ENCODE measurements around the gene MEIS2. TPM values are rescaled to one million over a fixed set of nuclear protein-coding genes. Genes with fewer than 3 reads are reported as not detected.

Gene MEIS2
- total RNA-seq, result 10 to 100 TPM; 27.7 to 73.7 (median 47.7) TPM
- polyA plus RNA-seq, result 10 to 100 TPM; 35.0 to 49.8 TPM
- long read RNA-seq, donor 1, full-length matches to known transcripts, result 6 of 81 reads
- long read RNA-seq, donor 1, partial matches to known transcripts, result 54 of 81 reads
- long read RNA-seq, donor 1, other reads (novel, unspliced or antisense), result 21 of 81 reads
- long read RNA-seq, donor 2, partial matches to known transcripts, result 0 of 4 reads
- long read RNA-seq, donor 2, other reads (novel, unspliced or antisense), result 0 of 4 reads
- long read RNA-seq, donor 3, partial matches to known transcripts, result 9 of 28 reads
- long read RNA-seq, donor 3, other reads (novel, unspliced or antisense), result 15 of 28 reads

DNA sequence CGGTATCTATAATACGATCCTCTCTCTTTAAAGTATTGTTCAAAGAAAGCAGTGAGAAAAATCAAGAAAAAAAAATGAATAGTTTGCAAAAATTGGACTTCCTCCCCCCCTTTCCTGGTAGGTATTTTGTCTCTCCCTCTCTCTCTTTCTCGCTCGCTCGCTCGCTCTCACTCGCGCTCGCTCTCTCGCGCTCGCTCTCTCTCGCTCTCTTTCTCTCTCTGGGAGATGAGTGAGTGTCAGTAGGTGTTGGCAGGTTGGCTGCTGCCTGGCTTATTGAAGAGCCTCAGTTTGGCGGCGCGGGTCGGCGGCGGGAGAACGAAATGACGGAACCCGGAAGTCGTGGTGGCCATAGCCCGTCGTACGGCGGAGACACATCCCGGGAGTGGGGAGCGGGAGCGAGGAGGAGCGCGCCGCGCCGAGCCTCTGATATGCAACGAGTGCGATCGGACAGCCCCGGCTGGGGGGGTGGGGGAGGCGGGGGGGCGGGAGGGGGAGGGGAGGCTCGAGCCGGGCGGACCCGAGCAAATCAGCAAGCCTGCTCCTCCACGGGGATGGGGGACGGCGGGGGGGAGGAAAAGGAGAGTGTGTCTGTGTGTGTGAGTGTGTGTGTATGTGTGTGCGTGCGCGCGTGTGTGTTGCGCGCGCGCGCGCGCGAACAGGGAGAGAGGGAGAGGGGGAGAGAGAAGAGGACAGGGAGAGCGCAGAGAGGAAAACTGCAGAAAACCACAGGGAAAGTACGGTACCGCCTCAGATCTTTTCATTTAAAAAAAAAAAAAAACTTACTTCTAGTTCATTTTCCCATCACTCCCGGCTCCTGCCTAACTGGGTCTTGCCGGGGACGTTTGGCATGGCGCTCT, at the start of gene MEIS2:
TSS of gene MEIS2 (minus strand) at position 441 of the 857 bp plus-strand sequence. CDS start 1,083 bp downstream, outside the sequence.
- Histone ChIP-seq H3K9me3 (no peaks in the 10 kb centered on the region), H3K4me3 (peak within 1 kb of the TSS; percentile 81), H3K27ac (peak within 1 kb of the TSS; percentile 91 to 94), H3K36me3 (no peaks in the 10 kb centered on the region), H3K27me3 (no peaks in the 10 kb centered on the region), H3K4me1 (ENCODE audit: insufficient read depth) (peaks cover 2% of the 10 kb centered on the region)
- intact Hi-C loops (cut with DNase I), result loop anchor here in 3 of 4 donors (5.0 to 10.0 kb wide), 3 partner anchors 83 to 1152 kb away; partner anchors contain the start of gene SPRED1 (in 1 of the 3)
- peak; percentile 94 to 95 (median 95) for DNase-seq
- TF ChIP-seq CTCF (IDR thresholded peaks at IDR 0.05) (peak in 1 of 3 donors; percentile 20), POLR2A (IDR thresholded peaks at IDR 0.05) (peak; percentile 75), EP300 (IDR thresholded peaks at IDR 0.05) (no peak)
- 0 to 1% (median 0%) methylated on average over 52 to 64 of the region's 67 CpGs for WGBS, 3 donors

DNA sequence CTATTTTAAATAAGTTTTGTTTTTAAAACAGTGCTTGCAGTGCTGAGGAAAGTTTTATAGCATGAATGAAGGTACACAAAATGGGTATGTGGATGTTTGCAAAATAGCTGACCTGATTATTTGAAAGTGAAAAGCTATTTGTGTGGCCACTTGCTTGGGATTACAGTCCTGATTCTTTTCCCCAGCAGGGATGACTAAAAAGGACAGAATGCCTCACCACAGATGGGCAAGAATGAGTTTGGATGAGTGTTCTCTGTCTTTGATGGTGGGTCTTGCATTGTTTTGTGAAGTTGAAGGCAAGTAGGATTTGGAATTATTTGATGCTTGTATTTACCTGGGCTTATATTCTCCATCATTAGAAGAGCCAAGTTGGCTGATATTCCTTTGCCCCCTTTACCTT, 48.8 kb upstream of the MEIS2 start:
- Histone ChIP-seq H3K27me3 (no peaks in the 10 kb centered on the region), H3K4me3 (no peak overlapping the region), H3K4me1 (ENCODE audit: insufficient read depth) (no peaks in the 10 kb centered on the region), H3K36me3 (no peaks in the 10 kb centered on the region), H3K9me3 (no peaks in the 10 kb centered on the region), H3K27ac (no peak overlapping the region)
- intact Hi-C loops (cut with DNase I), result no loop called here
- TF ChIP-seq EP300 (IDR thresholded peaks at IDR 0.05), result no peak
- DNase-seq, result no peak

DNA sequence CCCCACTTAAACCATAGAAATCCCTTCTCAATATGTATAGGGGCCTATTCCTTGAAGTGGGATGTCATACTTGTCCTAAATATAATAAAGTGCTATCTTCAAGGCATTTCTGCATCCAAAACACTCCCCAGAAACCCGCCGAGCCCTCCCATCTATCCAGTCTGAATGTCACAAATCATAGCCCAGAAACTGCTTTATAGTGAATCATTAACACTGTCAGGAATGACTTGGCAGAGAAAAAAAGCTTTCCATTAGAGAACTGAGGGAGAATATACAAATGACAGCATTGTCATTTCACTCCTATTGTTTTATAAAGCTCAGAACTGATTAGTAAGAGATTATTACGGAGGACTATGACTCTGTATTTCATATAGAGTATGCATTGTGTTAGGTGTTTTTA, 48.4 kb upstream of the MEIS2 start:
- Histone ChIP-seq H3K4me3 (no peak overlapping the region), H3K9me3 (no peaks in the 10 kb centered on the region), H3K27ac (no peak overlapping the region), H3K36me3 (no peaks in the 10 kb centered on the region), H3K4me1 (ENCODE audit: insufficient read depth) (no peaks in the 10 kb centered on the region), H3K27me3 (no peaks in the 10 kb centered on the region)
- intact Hi-C loops (cut with DNase I), result no loop called here
- DNase-seq, result no peak
- no peak for TF ChIP-seq EP300 (IDR thresholded peaks at IDR 0.05)
- no peak for TF ChIP-seq POLR2A (IDR thresholded peaks at IDR 0.05)
- TF ChIP-seq CTCF (IDR thresholded peaks at IDR 0.05), result no peak
- 52 to 67% (median 62%) methylated on average over 3 of the region's 3 CpGs for WGBS, 3 donors

DNA sequence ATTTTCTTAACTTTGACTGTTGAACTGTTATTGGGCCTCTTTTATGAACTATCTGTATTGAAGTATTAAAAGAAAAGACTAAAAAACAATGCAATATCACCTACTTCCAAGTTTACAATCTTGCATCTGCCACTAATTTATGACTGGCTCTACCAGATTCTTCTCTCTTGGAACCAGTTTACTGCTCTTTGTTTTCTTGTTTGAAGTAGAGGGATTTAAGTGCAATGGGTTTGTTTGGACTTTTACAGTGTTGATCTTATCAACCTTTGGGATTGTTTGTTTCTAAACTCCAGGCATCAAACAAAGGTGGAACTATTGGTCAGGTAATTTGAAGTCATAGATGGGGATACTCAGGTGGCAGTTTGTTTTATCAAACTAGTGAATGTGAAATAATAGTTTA, 43.0 kb upstream of the MEIS2 start:
- Histone ChIP-seq H3K27me3 (no peaks in the 10 kb centered on the region), H3K27ac (no peak overlapping the region), H3K4me1 (ENCODE audit: insufficient read depth) (no peaks in the 10 kb centered on the region), H3K4me3 (no peak overlapping the region), H3K36me3 (no peaks in the 10 kb centered on the region), H3K9me3 (no peaks in the 10 kb centered on the region)
- TF ChIP-seq POLR2A (IDR thresholded peaks at IDR 0.05), result no peak
- no peak for TF ChIP-seq EP300 (IDR thresholded peaks at IDR 0.05)
- no peak for DNase-seq
- intact Hi-C loops (cut with DNase I), result no loop called here

GRCh38 chr15:37142371-37142770, 42.0 kb upstream of the MEIS2 start:
- TF ChIP-seq CTCF (IDR thresholded peaks at IDR 0.05) (no peak), EP300 (IDR thresholded peaks at IDR 0.05) (no peak), POLR2A (IDR thresholded peaks at IDR 0.05) (no peak)
- H3K27me3 ChIP-seq, result no peaks in the 10 kb centered on the region
- intact Hi-C loops (cut with DNase I), result no loop called here

More at GRCh38 chr15:37142371-37142770, 42.0 kb upstream of the MEIS2 start:
- H3K4me3 ChIP-seq, result no peak overlapping the region
- no peaks in the 10 kb centered on the region for H3K4me1 ChIP-seq (ENCODE audit: insufficient read depth)
- no peaks in the 10 kb centered on the region for H3K36me3 ChIP-seq
- H3K9me3 ChIP-seq, result no peaks in the 10 kb centered on the region
- no peak overlapping the region for H3K27ac ChIP-seq
- no peak for DNase-seq
